ENCODE measurements around the gene PXN. TPM values are rescaled to one million over a fixed set of nuclear protein-coding genes. Genes with fewer than 3 reads are reported as not detected.

PXN gene
- total RNA-seq = 10 to 100 TPM; 10.1 to 52.6 (median 23.8) TPM

GRCh38 chr12:120265473-120266179 is at the start of gene PXN:
Gene PXN (minus strand): TSS chr12:120265730. CDS start chr12:120265629, 101 bp downstream.
- in situ Hi-C loops (cut with MboI; ENCODE audit: low pct_unique_long_range_greater_than_20kb in 2 of 9, low sequenced_read_pairs in 9 of 9, unreplicated experiment in 9 of 9) = loop anchor here in 1 of 9 experiments (5.0 kb wide), 1 partner anchor 38 kb away; no protein-coding TSS in a partner anchor
- peak within 1 kb of the TSS in 1 of 2 donors; percentile 31 for H3K27ac ChIP-seq
- 0 to 14% (median 0%) methylated on average over 1 to 4 of the region's 81 CpGs; no CpG with 5 or more reads in 7 of the 10 experiments for WGBS, 10 experiments
- H3K4me1 ChIP-seq (replicated peaks in 1 of 2) = peaks cover 28 to 34% of the 10 kb centered on the region in 2 donors
- ATAC-seq (replicated peaks in 6 of 8) = peak; percentile 66 to 95 (median 94)
- H3K4me3 ChIP-seq = peak within 1 kb of the TSS; percentile 46 to 87 (median 62)

DNA sequence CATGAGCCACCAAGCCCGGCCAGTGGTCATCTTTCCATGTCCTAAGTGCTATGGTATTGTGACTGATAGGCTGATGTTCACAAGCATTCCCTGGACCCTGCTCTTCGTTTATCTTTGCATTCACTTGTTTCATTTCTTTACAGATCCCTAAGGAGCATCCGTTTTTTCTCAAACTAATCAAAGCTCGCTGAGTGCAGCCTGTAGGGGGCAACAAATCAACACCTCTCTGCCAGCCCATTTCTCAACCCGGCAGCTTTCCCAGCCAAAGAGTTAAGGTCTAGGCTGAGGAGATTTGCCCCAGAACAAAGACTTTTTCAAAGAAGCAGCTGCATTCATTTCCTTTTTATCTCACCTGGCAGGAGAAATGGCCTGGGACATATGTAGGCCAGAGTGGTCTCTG is 48.7 kb upstream of the PXN start:
- WGBS, 10 experiments = 0 to 61% (median 46%) methylated on average over 1 to 5 of the region's 5 CpGs; no CpG with 5 or more reads in 3 of the 10 experiments
- peaks cover 6 to 7% of the 10 kb centered on the region in 2 donors for H3K4me1 ChIP-seq (replicated peaks in 1 of 2)
- no peak for ATAC-seq (replicated peaks in 6 of 8)
- in situ Hi-C loops (cut with MboI; ENCODE audit: low pct_unique_long_range_greater_than_20kb in 2 of 9, low sequenced_read_pairs in 9 of 9, unreplicated experiment in 9 of 9) = no loop called here
- H3K4me3 ChIP-seq = no peak overlapping the region
- no peak overlapping the region for H3K27ac ChIP-seq

DNA sequence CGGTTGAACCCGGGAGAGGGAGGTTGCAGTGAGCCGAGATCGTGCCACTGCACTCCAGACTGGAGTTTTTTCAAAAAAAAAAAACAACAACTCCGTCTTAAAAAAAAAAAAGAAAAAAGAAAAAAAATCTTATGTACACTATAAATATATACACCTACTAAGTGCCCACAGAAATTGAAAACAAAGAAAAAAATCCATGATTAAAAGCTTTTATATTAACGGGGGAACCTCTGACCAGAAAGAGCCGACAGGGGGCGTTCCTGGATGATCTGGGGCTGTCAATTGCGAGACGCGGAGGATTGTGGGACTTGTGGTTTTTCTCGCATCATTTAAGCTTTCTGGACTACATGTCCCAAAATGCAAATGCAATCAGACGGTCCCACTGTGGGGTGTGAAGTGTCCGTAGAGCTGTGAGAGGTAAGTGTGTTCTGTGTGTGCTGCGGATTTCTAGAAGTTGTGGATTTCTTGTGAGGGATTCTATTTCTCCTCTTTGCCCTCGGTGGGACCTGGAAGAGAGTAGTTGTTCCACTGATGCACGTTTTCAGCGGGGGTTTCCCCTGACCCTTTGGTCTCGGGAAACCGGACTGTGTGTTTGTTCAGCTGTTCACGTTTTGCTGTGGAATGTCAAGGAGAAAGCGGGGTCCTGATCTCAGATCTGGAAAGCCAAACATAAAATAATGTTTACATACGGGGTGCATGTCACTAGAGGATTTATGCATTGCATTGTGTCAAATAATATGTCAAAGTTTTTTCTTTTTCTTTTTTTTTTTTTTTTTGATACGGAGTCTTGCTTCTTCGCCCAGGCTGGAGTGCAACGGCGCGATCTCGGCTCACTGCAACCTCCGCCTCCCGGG is 36.7 kb upstream of the PXN start, which contains the start of gene SIRT4:
SIRT4 (plus strand) TSS at position 360 of the 854 bp plus-strand sequence. CDS start 1,241 bp downstream, outside the sequence.
- peak within 1 kb of the TSS; percentile 57 to 93 (median 85) for H3K4me3 ChIP-seq
- ATAC-seq (replicated peaks in 6 of 8) = peak; percentile 96 to 99 (median 97)
- in situ Hi-C loops (cut with MboI; ENCODE audit: low pct_unique_long_range_greater_than_20kb in 2 of 9, low sequenced_read_pairs in 9 of 9, unreplicated experiment in 9 of 9) = no loop called here
- WGBS, 10 experiments = 1 to 86% (median 17%) methylated on average over 4 to 26 of the region's 31 CpGs
- peaks cover 3 to 4% of the 10 kb centered on the region in 2 donors for H3K4me1 ChIP-seq (replicated peaks in 1 of 2)
- H3K27ac ChIP-seq = peak within 1 kb of the TSS; percentile 63 to 90

- ATAC-seq (replicated peaks in 6 of 8) = peak; percentile 17 to 32 (median 24)
- Histone ChIP-seq H3K4me3 (peak within 1 kb of the TSS; percentile 40 to 44 (median 42)), H3K27ac (peak within 1 kb of the TSS; percentile 100), H3K4me1 (replicated peaks in 1 of 2) (peaks cover 7 to 14% of the 10 kb centered on the region in 2 donors)
- WGBS, 10 experiments = 0 to 2% (median 0%) methylated on average over 3 to 28 of the region's 29 CpGs
- in situ Hi-C loops (cut with MboI; ENCODE audit: low pct_unique_long_range_greater_than_20kb in 2 of 9, low sequenced_read_pairs in 9 of 9, unreplicated experiment in 9 of 9) = no loop called here
Observed at GRCh38 chr12:120292661-120293531, 27.4 kb upstream of the PXN start, which contains the start of gene RNU4-1. Gene RNU4-1 (minus strand): TSS chr12:120293237.

DNA sequence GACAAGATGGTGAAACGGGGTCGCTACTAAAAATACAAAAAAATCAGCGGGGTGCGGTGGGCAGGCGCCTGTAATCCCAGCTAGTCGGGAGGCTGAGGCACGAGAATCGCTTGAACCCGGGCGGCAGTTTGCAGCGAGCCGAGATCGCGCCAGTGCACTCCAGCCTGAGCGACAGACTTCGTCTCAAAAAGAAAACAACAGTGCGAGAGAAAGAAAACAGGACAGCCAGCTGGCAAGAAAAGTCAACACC is 26.8 kb upstream of the PXN start:
- peak in 6 of 8 experiments; percentile 1 to 9 (median 5) for ATAC-seq (replicated peaks in 6 of 8)
- Histone ChIP-seq H3K4me1 (replicated peaks in 1 of 2) (peaks cover 7 to 14% of the 10 kb centered on the region in 2 donors), H3K27ac (peak overlapping the region; percentile 100), H3K4me3 (peak overlapping the region; percentile 40 to 44 (median 42))
- WGBS, 10 experiments = 0 to 17% (median 0%) methylated on average over 1 to 10 of the region's 17 CpGs; no CpG with 5 or more reads in 3 of the 10 experiments
- in situ Hi-C loops (cut with MboI; ENCODE audit: low pct_unique_long_range_greater_than_20kb in 2 of 9, low sequenced_read_pairs in 9 of 9, unreplicated experiment in 9 of 9) = no loop called here

- WGBS, 10 experiments = 0 to 29% (median 18%) methylated on average over 2 to 16 of the region's 22 CpGs; no CpG with 5 or more reads in 3 of the 10 experiments
- in situ Hi-C loops (cut with MboI; ENCODE audit: low pct_unique_long_range_greater_than_20kb in 2 of 9, low sequenced_read_pairs in 9 of 9, unreplicated experiment in 9 of 9) = no loop called here
- peak in 7 of 8 experiments; percentile 0 to 20 (median 4) for ATAC-seq (replicated peaks in 6 of 8)
- Histone ChIP-seq H3K27ac (peak overlapping the region in 1 of 2 donors; percentile 66), H3K4me3 (peak overlapping the region in 3 of 5 donors; percentile 1 to 44 (median 1)), H3K4me1 (replicated peaks in 1 of 2) (peaks cover 7 to 14% of the 10 kb centered on the region in 2 donors)
Observed at GRCh38 chr12:120290609-120291305, 25.2 kb upstream of the PXN start.

GRCh38 chr12:120287491-120287890 is 22.0 kb upstream of the PXN start:
- in situ Hi-C loops (cut with MboI; ENCODE audit: low pct_unique_long_range_greater_than_20kb in 2 of 9, low sequenced_read_pairs in 9 of 9, unreplicated experiment in 9 of 9) = no loop called here
- H3K27ac ChIP-seq = no peak overlapping the region
- 100% methylated on average over 1 of the region's 12 CpGs; no CpG with 5 or more reads in 9 of the 10 experiments for WGBS, 10 experiments

DNA sequence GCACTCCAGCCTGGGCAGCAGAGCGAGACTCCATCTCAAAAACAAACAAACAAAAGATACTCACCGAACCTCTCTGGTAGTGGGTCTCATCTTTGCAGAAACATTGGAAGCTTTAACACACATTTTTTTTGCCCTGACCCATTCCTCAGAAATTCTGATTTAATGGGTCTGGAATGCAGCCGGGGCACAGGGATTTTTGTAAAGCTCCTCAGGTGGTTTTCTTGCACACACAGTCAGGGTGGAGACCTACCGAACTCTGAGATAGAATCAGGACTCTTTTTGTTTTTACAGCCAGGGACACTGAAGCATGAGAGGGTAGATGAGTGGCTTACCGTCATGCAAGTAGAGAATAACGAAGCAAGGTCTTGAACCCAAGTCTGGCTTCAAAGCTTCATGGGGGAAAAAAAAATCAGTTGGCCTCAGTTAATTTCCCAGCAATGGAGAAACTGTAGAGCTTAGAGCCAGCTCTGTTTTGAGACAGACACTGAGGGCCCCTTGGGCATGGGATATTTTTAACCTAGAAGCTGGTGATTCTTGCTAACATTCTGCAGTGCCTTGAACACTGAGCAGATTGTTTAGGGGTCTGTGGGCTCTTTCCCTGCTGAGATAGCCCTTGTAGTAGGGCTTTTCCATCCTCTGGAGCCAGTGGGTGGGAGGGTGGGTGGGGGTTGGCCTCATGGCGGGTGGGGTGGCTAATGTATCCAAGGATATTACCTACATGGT is 21.4 kb upstream of the PXN start:
- in situ Hi-C loops (cut with MboI; ENCODE audit: low pct_unique_long_range_greater_than_20kb in 2 of 9, low sequenced_read_pairs in 9 of 9, unreplicated experiment in 9 of 9) = no loop called here
- no peak for ATAC-seq (replicated peaks in 6 of 8)
- no peak overlapping the region for H3K4me3 ChIP-seq
- no peak overlapping the region for H3K27ac ChIP-seq
- peaks cover 2 to 8% of the 10 kb centered on the region in 2 donors for H3K4me1 ChIP-seq (replicated peaks in 1 of 2)
- WGBS, 10 experiments = 39 to 100% (median 63%) methylated on average over 1 to 6 of the region's 7 CpGs; no CpG with 5 or more reads in 2 of the 10 experiments

More at GRCh38 chr12:120287491-120287890, 22.0 kb upstream of the PXN start:
- ATAC-seq (replicated peaks in 6 of 8) = no peak
- Histone ChIP-seq H3K4me1 (replicated peaks in 1 of 2) (peaks cover 2 to 8% of the 10 kb centered on the region in 2 donors), H3K4me3 (no peak overlapping the region)

DNA sequence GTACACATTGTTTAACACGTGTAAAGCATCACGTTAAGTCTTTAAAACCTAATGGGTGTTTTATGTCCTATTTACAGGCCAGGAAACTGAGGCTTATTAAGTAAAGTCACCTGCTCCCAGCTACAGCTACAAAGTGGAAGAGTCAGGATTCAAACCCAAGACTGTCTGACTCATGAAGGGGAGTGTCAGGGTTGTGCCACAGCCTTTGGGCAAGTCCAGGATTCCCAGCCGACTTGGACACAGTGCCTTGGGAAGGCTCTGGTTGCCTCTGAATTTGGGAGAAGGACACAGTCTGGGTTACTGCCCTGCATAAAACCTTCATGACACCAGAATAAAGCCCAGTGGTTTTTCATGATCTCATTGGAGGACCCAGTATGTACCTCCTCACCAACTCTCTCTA is 18.9 kb upstream of the PXN start:
- WGBS, 10 experiments = 60 to 100% (median 95%) methylated on average over 1 to 3 of the region's 3 CpGs; no CpG with 5 or more reads in 4 of the 10 experiments
- in situ Hi-C loops (cut with MboI; ENCODE audit: low pct_unique_long_range_greater_than_20kb in 2 of 9, low sequenced_read_pairs in 9 of 9, unreplicated experiment in 9 of 9) = no loop called here
- no peak overlapping the region for H3K4me3 ChIP-seq
- H3K27ac ChIP-seq = no peak overlapping the region
- no peaks in the 10 kb centered on the region for H3K4me1 ChIP-seq (replicated peaks in 1 of 2)
- ATAC-seq (replicated peaks in 6 of 8) = peak in 2 of 8 experiments; percentile 11 to 54

DNA sequence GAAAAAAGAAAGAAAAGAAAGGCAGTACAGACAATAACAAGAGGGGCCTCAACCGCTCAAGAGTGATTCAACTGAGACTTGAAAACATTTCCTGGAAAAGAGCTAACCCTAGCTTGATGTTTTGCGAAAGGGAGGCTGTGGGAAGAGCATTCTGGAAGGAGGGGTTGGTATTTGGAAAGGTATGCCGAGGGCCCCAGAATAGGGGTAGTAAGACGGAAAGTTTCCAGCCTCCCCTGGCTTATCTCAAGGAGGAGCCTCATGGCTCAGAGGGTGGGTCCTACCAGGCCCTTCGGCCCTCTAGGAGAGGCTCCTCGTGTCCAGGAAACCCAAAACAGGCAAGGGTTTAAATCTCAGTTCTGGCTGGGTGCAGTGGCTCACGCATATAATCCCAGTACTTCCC is 17.8 kb upstream of the PXN start:
- H3K27ac ChIP-seq = no peak overlapping the region
- in situ Hi-C loops (cut with MboI; ENCODE audit: low pct_unique_long_range_greater_than_20kb in 2 of 9, low sequenced_read_pairs in 9 of 9, unreplicated experiment in 9 of 9) = no loop called here
- WGBS, 10 experiments = 37 to 100% (median 82%) methylated on average over 2 to 5 of the region's 7 CpGs; no CpG with 5 or more reads in 1 of the 10 experiments

More for the DNA sequence above, 17.8 kb upstream of the PXN start:
- no peak overlapping the region for H3K4me3 ChIP-seq
- peak in 1 of 8 experiments; percentile 11 for ATAC-seq (replicated peaks in 6 of 8)
- H3K4me1 ChIP-seq (replicated peaks in 1 of 2) = no peaks in the 10 kb centered on the region
